Measurements from ENCODE around the gene LRP6.

GRCh38 chr12:12301122-12301521 is 34.3 kb upstream of the LRP6 start:
- TF ChIP-seq CTCF (conservative IDR thresholded peaks at IDR 0.05; ENCODE audit: low read length) (no peak), EZH2phosphoT487 (IDR thresholded peaks at IDR 0.05; ENCODE audit: borderline replicate concordance) (no peak)

All from Loucy (cell line).